GM18502 (cell line): Measurements from ENCODE around the gene EPB41L5.
"Not testable (repeated sequence)": the region's sequence is repeated elsewhere in the genome, so short reads cannot be mapped to it uniquely, and the experiment has no call there.

ENCODE experiments used
- ATAC-seq: cut with Tn5 transposase; IDR thresholded peaks from one replicate; pipeline ENCODE4 v1.9.1; 2021; ENCODE audit warnings: mild to moderate bottlenecking; ENCODE audit not compliant: unreplicated experiment, poor library complexity

Gene EPB41L5

GRCh38 chr2:120012771-120013596 is at the start of gene EPB41L5:
TSS of gene EPB41L5 (plus strand) at chr2:120013077. CDS start at chr2:120019085, 6,008 bp downstream.
- ATAC-seq = peak; percentile 96

GRCh38 chr2:119981896-119982295 is 31.0 kb upstream of the EPB41L5 start:
- no peak for ATAC-seq

- no peak for ATAC-seq
Observed at GRCh38 chr2:119982506-119982905, 30.4 kb upstream of the EPB41L5 start.

GRCh38 chr2:119983108-119983507 is 29.8 kb upstream of the EPB41L5 start:
- no peak for ATAC-seq

- no peak for ATAC-seq
Observed at GRCh38 chr2:119996148-119996547, 16.7 kb upstream of the EPB41L5 start.

- not testable (repeated sequence) for ATAC-seq
Observed at GRCh38 chr2:119996896-119997891, 15.7 kb upstream of the EPB41L5 start.

- ATAC-seq = no peak
Observed at GRCh38 chr2:120001471-120001870, 11.4 kb upstream of the EPB41L5 start.

GRCh38 chr2:120004254-120004653 is 8.6 kb upstream of the EPB41L5 start:
- ATAC-seq = no peak

- ATAC-seq = peak; percentile 97
Observed at GRCh38 chr2:120005834-120006521, 6.9 kb upstream of the EPB41L5 start.

- ATAC-seq = no peak
Observed at GRCh38 chr2:120007851-120008250, 5.0 kb upstream of the EPB41L5 start.

- no peak for ATAC-seq
Observed at GRCh38 chr2:120012363-120012762, 514 bp upstream of the EPB41L5 start.

GRCh38 chr2:120013597-120014223 is 833 bp downstream of the EPB41L5 start:
- ATAC-seq = no peak

GRCh38 chr2:120014226-120014980 is 1.5 kb downstream of the EPB41L5 start:
- no peak for ATAC-seq

- ATAC-seq = no peak
Observed at GRCh38 chr2:120016800-120017199, 3.9 kb downstream of the EPB41L5 start.

- no peak for ATAC-seq
Observed at GRCh38 chr2:120017201-120017600, 4.3 kb downstream of the EPB41L5 start.

GRCh38 chr2:120018549-120018948 is 5.7 kb downstream of the EPB41L5 start:
- ATAC-seq = no peak

GRCh38 chr2:120020554-120020953 is 7.7 kb downstream of the EPB41L5 start:
- no peak for ATAC-seq

- ATAC-seq = not testable (repeated sequence)
Observed at GRCh38 chr2:120022505-120022904, 9.6 kb downstream of the EPB41L5 start.

GRCh38 chr2:120026890-120027289 is 14.0 kb downstream of the EPB41L5 start:
- ATAC-seq = no peak
